GM18520 (cell line): Measurements from ENCODE around the gene RIPK1.

Experiments
- ATAC-seq: cut with Tn5 transposase; IDR thresholded peaks from one replicate; pipeline ENCODE4 v1.9.1; 2021; ENCODE audit not compliant: unreplicated experiment

RIPK1 gene

GRCh38 chr6:3159805-3160781, 91.8 kb downstream of the RIPK1 start:
- no peak for ATAC-seq

GRCh38 chr6:3162067-3162497, 93.8 kb downstream of the RIPK1 start:
- no peak for ATAC-seq

- peak; percentile 33 for ATAC-seq
Observed at GRCh38 chr6:3162565-3163247, 94.4 kb downstream of the RIPK1 start.

- no peak for ATAC-seq
Observed at GRCh38 chr6:3163248-3163594, 94.9 kb downstream of the RIPK1 start.

GRCh38 chr6:3164388-3164787, 96.1 kb downstream of the RIPK1 start:
- ATAC-seq: no peak
